Measurements from ENCODE around the gene UBE2Z. TPM values are rescaled to one million over a fixed set of nuclear protein-coding genes. Genes with fewer than 3 reads are reported as not detected.

Gene UBE2Z
- total and polyA plus RNA-seq, 2 donors (not counting 1 experiment from before 2014, with no cell fraction given) = 56.2 to 121 TPM

- Histone ChIP-seq H3K36me3 (replicated peaks in 1 of 2; ENCODE audit: control extremely low read depth in 1 of 2, control insufficient read depth in 1 of 2, extremely low read depth in 1 of 2, insufficient read depth in 2 of 2, low read length in 1 of 2) (peaks cover 0 to 2% of the 10 kb centered on the region in 2 experiments), H3K9ac (ENCODE audit: low read length) (no peak overlapping the region), H3K9me3 (ENCODE audit: control extremely low read depth in 1 of 3, control insufficient read depth in 2 of 3, insufficient read depth in 1 of 3, low read length in 2 of 3) (no peaks in the 10 kb centered on the region), H3K4me1 (ENCODE audit: control insufficient read depth in 2 of 2, insufficient read depth in 2 of 2, low read length in 2 of 2) (peaks cover 17 to 23% of the 10 kb centered on the region in 2 donors), H3K27ac (ENCODE audit: low read length in 2 of 2) (no peak overlapping the region), H3K4me2 (replicated peaks; ENCODE audit: low read depth, low read length, poor library complexity, severe bottlenecking) (no peak overlapping the region), H3K27me3 (replicated peaks in 1 of 4; ENCODE audit: control extremely low read depth in 1 of 4, control insufficient read depth in 3 of 4, insufficient read depth in 4 of 4, low read length in 3 of 4) (no peaks in the 10 kb centered on the region), H3K4me3 (ENCODE audit: control extremely low read depth in 1 of 5, extremely low read depth in 1 of 5, insufficient read depth in 1 of 5, low read depth in 2 of 5, low read length in 4 of 5) (no peak overlapping the region), H4K20me1 (ENCODE audit: control insufficient read depth, insufficient read depth, low read length, poor library complexity, severe bottlenecking) (no peaks in the 10 kb centered on the region), H2AFZ (ENCODE audit: insufficient read depth, low read depth, low read length, poor library complexity, severe bottlenecking) (no peak overlapping the region), H3K79me2 (ENCODE audit: control insufficient read depth, insufficient read depth, low read length) (no peaks in the 10 kb centered on the region)
- intact Hi-C loops (cut with micrococcal nuclease) = loop anchor here (5.0 kb wide), 1 partner anchor 1507 kb away; the partner anchor contains the start of gene LRRC59
- CTCF ChIA-PET = interaction anchor here (2.3 to 23.0 kb wide), 3 partner anchors 11 to 212 kb away, joined by 7 to 730 read pairs (median 20); partner anchors contain the start of gene TTLL6
- no peaks in the 10 kb centered on the region for H3K27me3 Mint-ChIP-seq
- H3K9me3 Mint-ChIP-seq (ENCODE audit: insufficient read depth) = no peaks in the 10 kb centered on the region
- WGBS (ENCODE audit: insufficient coverage) = no CpG with 5 or more reads among the region's 2 CpGs
- peaks cover 23% of the 10 kb centered on the region for H3K4me1 Mint-ChIP-seq
- peak overlapping the region; percentile 26 for H3K4me3 Mint-ChIP-seq
- H3K27ac Mint-ChIP-seq = no peak overlapping the region
- no peak for ATAC-seq (ENCODE audit: low read depth)
- TF ChIP-seq, protein P1, sequence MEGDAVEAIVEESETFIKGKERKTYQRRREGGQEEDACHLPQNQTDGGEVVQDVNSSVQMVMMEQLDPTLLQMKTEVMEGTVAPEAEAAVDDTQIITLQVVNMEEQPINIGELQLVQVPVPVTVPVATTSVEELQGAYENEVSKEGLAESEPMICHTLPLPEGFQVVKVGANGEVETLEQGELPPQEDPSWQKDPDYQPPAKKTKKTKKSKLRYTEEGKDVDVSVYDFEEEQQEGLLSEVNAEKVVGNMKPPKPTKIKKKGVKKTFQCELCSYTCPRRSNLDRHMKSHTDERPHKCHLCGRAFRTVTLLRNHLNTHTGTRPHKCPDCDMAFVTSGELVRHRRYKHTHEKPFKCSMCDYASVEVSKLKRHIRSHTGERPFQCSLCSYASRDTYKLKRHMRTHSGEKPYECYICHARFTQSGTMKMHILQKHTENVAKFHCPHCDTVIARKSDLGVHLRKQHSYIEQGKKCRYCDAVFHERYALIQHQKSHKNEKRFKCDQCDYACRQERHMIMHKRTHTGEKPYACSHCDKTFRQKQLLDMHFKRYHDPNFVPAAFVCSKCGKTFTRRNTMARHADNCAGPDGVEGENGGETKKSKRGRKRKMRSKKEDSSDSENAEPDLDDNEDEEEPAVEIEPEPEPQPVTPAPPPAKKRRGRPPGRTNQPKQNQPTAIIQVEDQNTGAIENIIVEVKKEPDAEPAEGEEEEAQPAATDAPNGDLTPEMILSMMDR (IDR thresholded peaks at IDR 0.05) = no peak
- no peak for TF ChIP-seq EZH2 (IDR thresholded peaks at IDR 0.05; ENCODE audit: borderline replicate concordance, insufficient read depth, low read depth, low read length, poor library complexity, severe bottlenecking)
- no peak for DNase-seq
- POLR2A ChIA-PET = interaction anchor here (0.6 kb wide), 1 partner anchor 19 kb away, joined by 6 read pairs; no protein-coding TSS in a partner anchor
These were observed 18.1 kb upstream of the UBE2Z start for GRCh38 chr17:48890086-48890485.

- ChIA-PET CTCF (interaction anchor here (1.1 to 2.4 kb wide), 9 partner anchors 9 to 88 kb away, joined by 3 to 12 read pairs (median 6); partner anchors contain the start of gene UBE2Z), POLR2A (interaction anchor here (0.7 to 3.7 kb wide), 5 partner anchors 14 to 73 kb away, joined by 3 to 30 read pairs (median 5); partner anchors contain the start of genes SNF8 and UBE2Z)
These were observed 15.1 kb upstream of the UBE2Z start for GRCh38 chr17:48892940-48893645.

More at GRCh38 chr17:48892940-48893645, 15.1 kb upstream of the UBE2Z start:
- H4K20me1 ChIP-seq (ENCODE audit: control insufficient read depth, insufficient read depth, low read length, poor library complexity, severe bottlenecking) = no peaks in the 10 kb centered on the region
- peaks cover 17 to 23% of the 10 kb centered on the region in 2 donors for H3K4me1 ChIP-seq (ENCODE audit: control insufficient read depth in 2 of 2, insufficient read depth in 2 of 2, low read length in 2 of 2)
- H3K9me3 ChIP-seq (ENCODE audit: control extremely low read depth in 1 of 3, control insufficient read depth in 2 of 3, insufficient read depth in 1 of 3, low read length in 2 of 3) = no peaks in the 10 kb centered on the region
- peak overlapping the region; percentile 93 for H3K27ac Mint-ChIP-seq
- no peaks in the 10 kb centered on the region for H3K27me3 ChIP-seq (replicated peaks in 1 of 4; ENCODE audit: control extremely low read depth in 1 of 4, control insufficient read depth in 3 of 4, insufficient read depth in 4 of 4, low read length in 3 of 4)
- H3K9ac ChIP-seq (ENCODE audit: low read length) = peak overlapping the region; percentile 75
- H3K79me2 ChIP-seq (ENCODE audit: control insufficient read depth, insufficient read depth, low read length) = no peaks in the 10 kb centered on the region
- H3K36me3 ChIP-seq (replicated peaks in 1 of 2; ENCODE audit: control extremely low read depth in 1 of 2, control insufficient read depth in 1 of 2, extremely low read depth in 1 of 2, insufficient read depth in 2 of 2, low read length in 1 of 2) = peaks cover 7 to 19% of the 10 kb centered on the region in 2 experiments
- TF ChIP-seq, protein P1 (IDR thresholded peaks at IDR 0.05) = no peak
- TF ChIP-seq EZH2 (IDR thresholded peaks at IDR 0.05; ENCODE audit: borderline replicate concordance, insufficient read depth, low read depth, low read length, poor library complexity, severe bottlenecking) = no peak
- H3K4me3 ChIP-seq (ENCODE audit: control extremely low read depth in 1 of 5, extremely low read depth in 1 of 5, insufficient read depth in 1 of 5, low read depth in 2 of 5, low read length in 4 of 5) = peak overlapping the region; percentile 31 to 85 (median 75)
- H3K27ac ChIP-seq (ENCODE audit: low read length in 2 of 2) = peak overlapping the region; percentile 88
- no peaks in the 10 kb centered on the region for H3K27me3 Mint-ChIP-seq
- H2AFZ ChIP-seq (ENCODE audit: insufficient read depth, low read depth, low read length, poor library complexity, severe bottlenecking) = peak overlapping the region; percentile 96
- WGBS (ENCODE audit: insufficient coverage) = 0% methylated on average over 15 of the region's 24 CpGs
- H3K9me3 Mint-ChIP-seq (ENCODE audit: insufficient read depth) = no peaks in the 10 kb centered on the region
- H3K4me1 Mint-ChIP-seq = peaks cover 23% of the 10 kb centered on the region
- peak overlapping the region; percentile 90 for H3K4me2 ChIP-seq (replicated peaks; ENCODE audit: low read depth, low read length, poor library complexity, severe bottlenecking)
- intact Hi-C loops (cut with micrococcal nuclease) = loop anchor here (1.0 to 5.0 kb wide), 6 partner anchors 15 to 1504 kb away; partner anchors contain the start of genes CALCOCO2, LRRC59, SNF8 and UBE2Z
- ATAC-seq (ENCODE audit: low read depth) (no peak), DNase-seq (no peak)
- H3K4me3 Mint-ChIP-seq = peak overlapping the region; percentile 95

Measured in B cell (primary cell).